Measurements from ENCODE around the gene ASB15. TPM values are rescaled to one million over a fixed set of nuclear protein-coding genes. Genes with fewer than 3 reads are reported as not detected.

The ASB15 gene
- total and polyA plus RNA-seq, 8 donors = 0.04 TPM; not detected in 7

DNA sequence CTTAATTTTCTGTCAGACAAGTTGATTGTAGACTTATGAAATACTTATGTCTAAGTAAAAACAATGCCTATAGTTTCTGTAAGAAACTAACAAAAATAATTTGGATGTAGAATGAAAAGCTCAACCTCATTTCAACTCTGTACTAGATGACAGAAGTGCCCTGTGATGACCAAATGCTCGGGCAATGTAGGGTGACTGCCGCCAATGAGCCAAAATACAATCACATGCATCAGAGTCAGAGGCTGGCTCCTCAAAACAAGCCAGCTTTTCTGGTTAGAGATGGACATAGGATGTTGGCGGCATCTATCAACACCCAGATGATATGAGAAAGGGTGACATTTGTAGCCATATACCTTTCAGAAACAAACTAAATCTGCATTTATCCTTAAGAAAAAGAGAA, 78.0 kb downstream of the ASB15 start:
- 96 to 98% methylated on average over 3 of the region's 3 CpGs for WGBS, 2 donors
- Histone ChIP-seq H3K36me3 (no peaks in the 10 kb centered on the region), H3K4me3 (no peak overlapping the region), H3K27ac (no peak overlapping the region), H3K4me1 (peaks cover 4 to 31% (median 29%) of the 10 kb centered on the region in 3 donors), H3K9me3 (no peaks in the 10 kb centered on the region), H3K27me3 (no peaks in the 10 kb centered on the region)
- TF ChIP-seq, protein P1, sequence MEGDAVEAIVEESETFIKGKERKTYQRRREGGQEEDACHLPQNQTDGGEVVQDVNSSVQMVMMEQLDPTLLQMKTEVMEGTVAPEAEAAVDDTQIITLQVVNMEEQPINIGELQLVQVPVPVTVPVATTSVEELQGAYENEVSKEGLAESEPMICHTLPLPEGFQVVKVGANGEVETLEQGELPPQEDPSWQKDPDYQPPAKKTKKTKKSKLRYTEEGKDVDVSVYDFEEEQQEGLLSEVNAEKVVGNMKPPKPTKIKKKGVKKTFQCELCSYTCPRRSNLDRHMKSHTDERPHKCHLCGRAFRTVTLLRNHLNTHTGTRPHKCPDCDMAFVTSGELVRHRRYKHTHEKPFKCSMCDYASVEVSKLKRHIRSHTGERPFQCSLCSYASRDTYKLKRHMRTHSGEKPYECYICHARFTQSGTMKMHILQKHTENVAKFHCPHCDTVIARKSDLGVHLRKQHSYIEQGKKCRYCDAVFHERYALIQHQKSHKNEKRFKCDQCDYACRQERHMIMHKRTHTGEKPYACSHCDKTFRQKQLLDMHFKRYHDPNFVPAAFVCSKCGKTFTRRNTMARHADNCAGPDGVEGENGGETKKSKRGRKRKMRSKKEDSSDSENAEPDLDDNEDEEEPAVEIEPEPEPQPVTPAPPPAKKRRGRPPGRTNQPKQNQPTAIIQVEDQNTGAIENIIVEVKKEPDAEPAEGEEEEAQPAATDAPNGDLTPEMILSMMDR (IDR thresholded peaks at IDR 0.05) = no peak
- ATAC-seq (no peak), FAIRE-seq (no peak), DNase-seq (no peak)
- intact Hi-C loops (cut with DNase I) = loop anchor here in 1 of 3 donors (10.0 kb wide), 1 partner anchor 185 kb away; no protein-coding TSS in a partner anchor

DNA sequence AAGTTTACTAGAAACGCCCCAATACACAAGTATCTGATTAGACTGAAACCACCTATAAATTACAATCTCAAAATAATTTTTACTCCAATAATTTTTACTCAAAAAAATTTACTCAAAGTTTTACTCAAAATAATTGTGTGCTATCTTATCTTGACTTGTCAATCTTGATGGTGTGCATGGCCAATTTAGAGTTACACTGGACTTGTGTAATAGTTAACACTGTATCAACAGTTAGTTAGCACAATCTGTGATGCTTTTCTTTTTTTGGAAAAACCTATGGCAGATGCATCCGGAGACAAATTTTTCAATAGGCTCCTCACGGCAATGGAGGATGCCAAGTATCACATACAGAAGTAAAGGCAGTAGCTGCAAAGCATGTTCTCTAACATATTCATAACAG, 79.0 kb downstream of the ASB15 start:
- TF ChIP-seq, protein P1 (IDR thresholded peaks at IDR 0.05) = no peak
- Histone ChIP-seq H3K4me1 (peaks cover 0 to 23% (median 22%) of the 10 kb centered on the region in 3 donors), H3K36me3 (no peaks in the 10 kb centered on the region), H3K27ac (no peak overlapping the region), H3K27me3 (no peaks in the 10 kb centered on the region), H3K9me3 (no peaks in the 10 kb centered on the region), H3K4me3 (no peak overlapping the region)
- FAIRE-seq = no peak
- intact Hi-C loops (cut with DNase I) = no loop called here
- no peak for DNase-seq
- ATAC-seq = peak in 2 of 4 donors; percentile 13 to 25
- WGBS, 2 donors = 42 to 48% methylated on average over 3 of the region's 3 CpGs

DNA sequence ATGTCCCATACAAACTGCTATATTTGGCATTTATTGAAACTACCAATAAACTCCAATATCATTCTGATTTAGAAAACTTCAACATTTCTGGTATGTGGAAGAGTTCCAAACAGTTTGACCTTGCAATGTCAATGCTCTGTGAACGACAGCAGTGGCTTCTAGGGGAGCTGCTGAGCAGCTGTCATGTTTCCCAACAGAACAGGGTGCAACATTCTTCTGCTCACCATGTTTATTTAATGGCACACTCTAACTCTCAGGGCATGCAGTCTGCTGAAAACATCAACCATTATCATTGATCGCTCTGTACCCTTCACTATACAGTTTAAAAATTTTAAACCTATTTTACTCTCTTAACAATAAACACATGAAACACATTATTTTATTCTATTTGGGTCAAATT, 79.9 kb downstream of the ASB15 start:
- 16 to 17% methylated on average over 2 of the region's 2 CpGs for WGBS, 2 donors
- H3K9me3 ChIP-seq = no peaks in the 10 kb centered on the region
- no peak for FAIRE-seq
- peaks cover 0 to 23% (median 22%) of the 10 kb centered on the region in 3 donors for H3K4me1 ChIP-seq
- no peak overlapping the region for H3K4me3 ChIP-seq
- no peaks in the 10 kb centered on the region for H3K27me3 ChIP-seq
- DNase-seq = peak in 3 of 6 donors; percentile 28 to 56 (median 54)
- intact Hi-C loops (cut with DNase I) = no loop called here
- TF ChIP-seq, protein P1 (IDR thresholded peaks at IDR 0.05) = no peak
- H3K36me3 ChIP-seq = no peaks in the 10 kb centered on the region
- peak overlapping the region in 1 of 4 donors; percentile 30 for H3K27ac ChIP-seq
- ATAC-seq = peak; percentile 69 to 94 (median 90)

DNA sequence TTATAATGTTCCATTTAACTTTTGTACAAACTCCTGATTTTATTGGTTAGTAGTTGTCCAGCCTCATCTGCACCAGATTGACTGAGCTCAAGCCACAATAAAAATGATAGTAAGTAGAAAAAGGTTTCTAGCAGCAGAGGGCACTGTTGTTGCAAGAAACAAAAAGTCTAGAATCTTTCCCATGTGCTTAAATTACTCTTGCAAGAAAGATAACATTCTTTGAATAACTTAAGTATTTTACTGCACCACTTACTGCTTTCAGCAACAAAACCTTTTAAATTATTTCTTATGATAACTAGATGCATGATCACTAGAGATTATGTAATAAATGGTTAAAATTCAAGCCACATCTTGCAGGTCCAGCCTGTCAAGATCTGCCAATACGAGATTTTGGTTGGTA, 81.1 kb downstream of the ASB15 start:
- intact Hi-C loops (cut with DNase I) = no loop called here
- H3K4me1 ChIP-seq = peaks cover 0 to 23% (median 22%) of the 10 kb centered on the region in 3 donors
- no peak overlapping the region for H3K27ac ChIP-seq
- WGBS, 2 donors = 30 to 35% methylated on average over 1 of the region's 1 CpG
- DNase-seq = peak in 2 of 6 donors; percentile 19 to 22
- ATAC-seq = peak; percentile 70 to 85 (median 80)
- no peaks in the 10 kb centered on the region for H3K36me3 ChIP-seq
- TF ChIP-seq, protein P1 (IDR thresholded peaks at IDR 0.05) = peak in 2 of 4 donors; percentile 19 to 36
- no peaks in the 10 kb centered on the region for H3K9me3 ChIP-seq
- H3K4me3 ChIP-seq = no peak overlapping the region
- no peaks in the 10 kb centered on the region for H3K27me3 ChIP-seq
- FAIRE-seq = peak; percentile 96

DNA sequence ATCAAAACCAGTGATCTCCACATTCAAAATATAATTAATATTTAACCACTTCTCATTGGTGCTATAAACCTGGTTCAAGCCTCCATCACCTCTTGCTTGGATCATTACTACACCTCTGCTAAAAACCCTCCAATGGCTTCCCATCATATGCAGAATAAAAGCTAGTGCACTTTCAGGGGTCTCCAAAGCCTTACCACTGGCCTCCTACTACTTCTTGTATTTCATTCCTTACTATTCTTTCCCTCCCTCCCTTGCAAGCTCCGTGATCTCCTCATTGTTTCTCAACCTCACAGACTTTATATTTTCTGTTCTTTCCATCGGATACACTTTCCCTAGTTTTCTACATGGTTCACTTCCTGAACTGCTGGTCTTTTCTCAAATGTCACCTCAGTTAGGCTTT, 85.5 kb downstream of the ASB15 start:
- FAIRE-seq = no peak
- intact Hi-C loops (cut with DNase I) = no loop called here
- TF ChIP-seq, protein P1 (IDR thresholded peaks at IDR 0.05) = no peak

More for the DNA sequence above, 85.5 kb downstream of the ASB15 start:
- DNase-seq = no peak
- 94 to 95% methylated on average over 2 of the region's 2 CpGs for WGBS, 2 donors
- no peak overlapping the region for H3K27ac ChIP-seq
- no peak for ATAC-seq
- no peaks in the 10 kb centered on the region for H3K27me3 ChIP-seq
- peaks cover 0 to 4% (median 3%) of the 10 kb centered on the region in 3 donors for H3K36me3 ChIP-seq
- H3K4me3 ChIP-seq = no peak overlapping the region
- H3K4me1 ChIP-seq = peaks cover 0 to 17% (median 4%) of the 10 kb centered on the region in 3 donors
- no peaks in the 10 kb centered on the region for H3K9me3 ChIP-seq

Measured in pancreas (tissue), 10 donors.